Right renal cortex interstitium (tissue), 3 donors: ENCODE data around the gene FAM131A. TPM values are rescaled to one million over a fixed set of nuclear protein-coding genes. Genes with fewer than 3 reads are reported as not detected.

Experiments used
- DNase-seq, 3 donors: peaks; one replicate each; pipeline ENCODE4 v3.0.0-alpha.2; 2013; ENCODE audit warnings: low read depth in 3 of 3, low spot score in 2 of 3
- polyA plus RNA-seq, 3 donors: library from polyadenylated mRNA; unstranded; fragments of 120-200 nt; gene quantifications; one replicate each; pipeline ENCODE4 v1.2.1, GENCODE V29; 2013; ENCODE audit not compliant: insufficient read length in 3 of 3

The FAM131A gene
- polyA plus RNA-seq, 3 donors: 7.7 to 9.8 (median 8.7) TPM

- DNase-seq: no peak
These were observed 51.5 kb downstream of the FAM131A start for GRCh38 chr3:184388936-184389230.

DNA sequence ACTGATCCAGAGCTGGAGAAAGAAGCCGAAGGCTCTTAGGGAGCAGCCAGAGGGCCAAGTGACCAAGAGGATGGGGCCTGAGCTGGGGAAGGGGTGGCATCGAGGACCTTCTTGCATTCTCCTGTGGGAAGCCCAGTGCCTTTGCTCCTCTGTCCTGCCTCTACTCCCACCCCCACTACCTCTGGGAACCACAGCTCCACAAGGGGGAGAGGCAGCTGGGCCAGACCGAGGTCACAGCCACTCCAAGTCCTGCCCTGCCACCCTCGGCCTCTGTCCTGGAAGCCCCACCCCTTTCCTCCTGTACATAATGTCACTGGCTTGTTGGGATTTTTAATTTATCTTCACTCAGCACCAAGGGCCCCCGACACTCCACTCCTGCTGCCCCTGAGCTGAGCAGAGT, 52.0 kb downstream of the FAM131A start:
- DNase-seq: no peak

- DNase-seq: no peak
These were observed 52.6 kb downstream of the FAM131A start for GRCh38 chr3:184389935-184390528.

DNA sequence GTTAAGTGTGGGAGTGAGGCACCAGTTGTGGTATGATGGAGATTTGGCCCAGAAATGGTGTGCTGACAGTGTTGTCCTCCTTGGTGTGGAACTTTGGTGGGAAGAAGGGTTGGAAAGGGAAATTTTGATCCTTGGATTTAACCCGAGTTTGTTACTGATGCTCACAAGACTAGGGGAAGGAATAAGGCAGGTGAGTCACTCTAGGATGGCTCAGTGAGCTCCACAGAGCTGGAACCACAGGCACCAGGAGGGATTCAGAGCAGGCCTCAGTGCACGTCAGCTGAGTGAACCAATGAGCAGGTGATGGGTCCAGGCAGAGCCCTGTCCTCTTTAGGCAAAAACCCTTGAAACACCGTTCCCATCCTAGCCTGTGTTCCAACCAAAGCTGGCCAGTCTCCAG, 53.9 kb downstream of the FAM131A start:
- DNase-seq: no peak

GRCh38 chr3:184395320-184395660, 57.9 kb downstream of the FAM131A start:
- no peak for DNase-seq

Other genes with a start within 250 kb of the FAM131A start
- not detected for gene HTR3E, start 240.5 kb upstream of the FAM131A start, polyA plus RNA-seq
- 10 to 100 TPM; 49.5 to 49.7 (median 49.5) TPM for gene EIF2B5, start 202.2 kb upstream of the FAM131A start, polyA plus RNA-seq
- gene DVL3, start 182.2 kb upstream of the FAM131A start, polyA plus RNA-seq: 10 to 100 TPM; 59.8 to 69.3 (median 61.2) TPM
- 100 to 1,000 TPM; 399 to 438 (median 427) TPM for gene AP2M1, start 162.7 kb upstream of the FAM131A start, polyA plus RNA-seq
- gene ABCF3, start 151.4 kb upstream of the FAM131A start, polyA plus RNA-seq: 10 to 100 TPM; 55.1 to 59.6 (median 56.2) TPM
- 1 to 10 TPM in 2 of 3 donors, under 1 TPM in 1; 0.92 to 1.3 (median 1.1) TPM for gene VWA5B2, start 108.0 kb upstream of the FAM131A start, polyA plus RNA-seq
- 10 to 100 TPM; 27.9 to 34.3 (median 30.8) TPM for gene ALG3, start 88.6 kb upstream of the FAM131A start, polyA plus RNA-seq
- gene EEF1AKMT4, start 87.9 kb upstream of the FAM131A start, polyA plus RNA-seq: 1 to 10 TPM; 2.0 to 3.0 (median 2.7) TPM
- not detected for gene CAMK2N2, start 76.0 kb upstream of the FAM131A start, polyA plus RNA-seq
- under 1 TPM in 1 of 3 donors, not detected in 2; 0.10 TPM for gene ECE2, start 61.6 kb upstream of the FAM131A start, polyA plus RNA-seq
- 100 to 1,000 TPM; 225 to 235 (median 234) TPM for gene PSMD2, start 38.4 kb upstream of the FAM131A start, polyA plus RNA-seq
- 100 to 1,000 TPM; 167 to 181 (median 171) TPM for gene EIF4G1, start 23.0 kb upstream of the FAM131A start, polyA plus RNA-seq
- 1 to 10 TPM; 7.7 to 9.9 (median 8.1) TPM for gene CLCN2, start 24.0 kb downstream of the FAM131A start, polyA plus RNA-seq
- gene POLR2H, start 24.1 kb downstream of the FAM131A start, polyA plus RNA-seq: 10 to 100 TPM; 87.1 to 91.3 (median 90.0) TPM
- gene THPO, start 40.6 kb downstream of the FAM131A start, polyA plus RNA-seq: 1 to 10 TPM; 2.0 to 3.1 (median 2.4) TPM
- 1 to 10 TPM; 8.2 to 9.9 (median 8.9) TPM for gene CHRD, start 42.5 kb downstream of the FAM131A start, polyA plus RNA-seq
- 10 to 100 TPM; 25.8 to 29.2 (median 26.2) TPM for gene EPHB3, start 224.2 kb downstream of the FAM131A start, polyA plus RNA-seq